IMR-90 (cell line): Measurements from ENCODE around the gene SEMA5A. TPM values are rescaled to one million over a fixed set of nuclear protein-coding genes. Genes with fewer than 3 reads are reported as not detected.

ENCODE experiments used
- ATAC-seq: fragments of 200-7000 bp; cut with Tn5 transposase; 2 replicates; pipeline ENCODE4 v1.9.1; 2020; ENCODE audit warnings: low read depth, mild to moderate bottlenecking, moderate library complexity
- BruUV-seq: library from RNA; stranded (reverse); fragments of 400-500 nt; replicated peaks from 2 replicates; lab custom pipeline; 2021; lab: Mats Ljungman, UMichigan
- CTCF ChIA-PET: fragments of 300-600 bp; formaldehyde crosslinking; extraction: SDS; loops from one replicate; lab custom pipeline; 2021; ENCODE audit warnings: antibody characterized with exemption; lab: Yijun Ruan, JAX
- POLR2A ChIA-PET: fragments of 300-600 bp; sonication (Branson Sonifier 250); formaldehyde crosslinking; loops from one replicate; lab custom pipeline; 2022; ENCODE audit warnings: antibody characterized with exemption; ENCODE audit not compliant: unreplicated experiment; lab: Charles Lee
- DNase-seq: peaks from one replicate; pipeline ENCODE4 v3.0.0; 2013
- H2AFZ ChIP-seq: replicated peaks from 2 replicates; pipeline ENCODE3; 2013; ENCODE audit warnings: low read length, mild to moderate bottlenecking; ENCODE audit not compliant: poor library complexity
- H2AK5ac ChIP-seq: 2 replicates; pipeline ENCODE4 v1.6.1; 2013; ENCODE audit warnings: low read depth, low read length, inconsistent platforms
- H2AK9ac ChIP-seq: replicated peaks from 2 replicates; pipeline ENCODE3; 2013; ENCODE audit warnings: mild to moderate bottlenecking, low read depth, low read length, moderate library complexity; ENCODE audit not compliant: poor library complexity
- H2BK120ac ChIP-seq: 2 replicates; pipeline ENCODE4 v1.6.1; 2013; ENCODE audit warnings: low read depth, low read length, inconsistent platforms
- H2BK15ac ChIP-seq: 3 replicates; pipeline ENCODE4 v1.6.1; 2013; ENCODE audit warnings: low read depth, low read length, inconsistent platforms
- H2BK20ac ChIP-seq: 2 replicates; pipeline ENCODE4 v1.6.1; 2013; ENCODE audit warnings: low read depth, mild to moderate bottlenecking, inconsistent platforms, low read length, moderate library complexity
- H2BK5ac ChIP-seq: 2 replicates; pipeline ENCODE4 v1.6.1; 2013; ENCODE audit warnings: mild to moderate bottlenecking, low read depth, low read length, inconsistent platforms; ENCODE audit not compliant: poor library complexity, severe bottlenecking
- H3K14ac ChIP-seq: replicated peaks from 2 replicates; pipeline ENCODE4 v1.6.1; 2013; ENCODE audit warnings: low read depth, low read length, inconsistent platforms
- H3K18ac ChIP-seq: 2 replicates; pipeline ENCODE4 v1.6.1; 2013; ENCODE audit warnings: low read depth, low read length, control low read depth
- H3K23ac ChIP-seq: 2 replicates; pipeline ENCODE4 v1.6.1; 2013; ENCODE audit warnings: low read depth, low read length, inconsistent platforms
- H3K27ac ChIP-seq: 2 replicates; pipeline ENCODE4 v1.5.1; 2013; ENCODE audit warnings: mild to moderate bottlenecking, control low read depth, low read length; ENCODE audit not compliant: insufficient read depth
- H3K27me3 ChIP-seq: 2 replicates; pipeline ENCODE4 v1.6.1; 2013; ENCODE audit warnings: low read length; ENCODE audit not compliant: control insufficient read depth, insufficient read depth
- H3K36me3 ChIP-seq: 2 replicates; pipeline ENCODE4 v1.6.1; 2013; ENCODE audit warnings: low read length, mixed read lengths; ENCODE audit not compliant: control insufficient read depth, insufficient read depth
- H3K4ac ChIP-seq: 2 replicates; pipeline ENCODE4 v1.6.1; 2013; ENCODE audit warnings: low read depth, low read length, inconsistent platforms
- H3K4me1 ChIP-seq: 2 replicates; pipeline ENCODE4 v1.6.1; 2013; ENCODE audit warnings: low read length, mixed read lengths; ENCODE audit not compliant: control insufficient read depth, insufficient read depth
- H3K4me2 ChIP-seq: 2 replicates; pipeline ENCODE4 v1.6.1; 2013; ENCODE audit warnings: low read depth, mild to moderate bottlenecking, control low read depth, low read length, moderate library complexity
- H3K4me3 ChIP-seq: 2 replicates; pipeline ENCODE4 v1.5.1; 2013; ENCODE audit warnings: low read depth, mild to moderate bottlenecking, control low read depth, low read length, moderate library complexity; ENCODE audit not compliant: insufficient read depth
- H3K56ac ChIP-seq: 2 replicates; pipeline ENCODE4 v1.6.1; 2013; ENCODE audit warnings: low read length, inconsistent platforms; ENCODE audit not compliant: insufficient read depth; ENCODE audit errors: extremely low read depth
- H3K79me1 ChIP-seq, 2 experiments: 2 replicates each; pipeline ENCODE4 v1.6.1; 2013; ENCODE audit warnings: low read length in 2 of 2, inconsistent platforms in 1 of 2, low read depth in 1 of 2
- H3K9ac ChIP-seq: 2 replicates; pipeline ENCODE4 v1.6.1; 2013; ENCODE audit warnings: low read depth, low read length, control low read depth
- H3K9me1 ChIP-seq: 2 replicates; pipeline ENCODE4 v1.6.1; 2013; ENCODE audit warnings: low read length, inconsistent platforms; ENCODE audit not compliant: insufficient read depth
- H3K9me3 ChIP-seq: 2 replicates; pipeline ENCODE4 v1.6.1; 2013; ENCODE audit warnings: low read length; ENCODE audit not compliant: control insufficient read depth, insufficient read depth
- H4K20me1 ChIP-seq: 2 replicates; pipeline ENCODE4 v1.6.1; 2013; ENCODE audit warnings: low read length, inconsistent platforms; ENCODE audit not compliant: insufficient read depth
- H4K5ac ChIP-seq: 2 replicates; pipeline ENCODE4 v1.6.1; 2013; ENCODE audit warnings: mild to moderate bottlenecking, low read depth, low read length, control low read depth
- H4K8ac ChIP-seq, 2 experiments: 2 replicates each; pipeline ENCODE4 v1.6.1; 2013; ENCODE audit warnings: low read depth in 2 of 2, low read length in 2 of 2, control low read depth in 1 of 2, inconsistent platforms in 1 of 2
- H4K91ac ChIP-seq: 2 replicates; pipeline ENCODE4 v1.6.1; 2013; ENCODE audit warnings: low read depth, low read length, inconsistent platforms; ENCODE audit not compliant: insufficient read depth
- BHLHE40 ChIP-seq: fragments of 150-350 bp; IDR thresholded peaks from 2 replicates; pipeline ENCODE4 v1.6.1; 2016; ENCODE audit warnings: mild to moderate bottlenecking, low read depth, low read length
- CEBPB ChIP-seq: IDR thresholded peaks from 2 replicates; pipeline ENCODE4 v1.6.1; 2012; ENCODE audit warnings: low read depth, low read length, improper control_type of control experiment
- CHD1 ChIP-seq: IDR thresholded peaks from 2 replicates; pipeline ENCODE4 v1.6.1; 2012; ENCODE audit warnings: low read depth, low read length, improper control_type of control experiment
- FOS ChIP-seq: fragments of 150-350 bp; IDR thresholded peaks from 2 replicates; pipeline ENCODE4 v1.6.1; 2016; ENCODE audit warnings: low read depth, low read length
- MAFK ChIP-seq: IDR thresholded peaks from 2 replicates; pipeline ENCODE4 v1.6.1; 2012; ENCODE audit warnings: low read depth, low read length, improper control_type of control experiment
- MAZ ChIP-seq: IDR thresholded peaks from 2 replicates; pipeline ENCODE4 v1.6.1; 2012; ENCODE audit warnings: low read depth, mild to moderate bottlenecking, low read length, improper control_type of control experiment, moderate library complexity, borderline replicate concordance
- MXI1 ChIP-seq: IDR thresholded peaks from 2 replicates; pipeline ENCODE4 v1.6.1; 2012; ENCODE audit warnings: low read depth, mild to moderate bottlenecking, low read length, moderate library complexity, borderline replicate concordance
- NFE2L2 ChIP-seq: fragments of 150-350 bp; IDR thresholded peaks from 2 replicates; pipeline ENCODE4 v1.6.1; 2016; ENCODE audit warnings: low read depth, mild to moderate bottlenecking, low read length
- POLR2A ChIP-seq: IDR thresholded peaks from 2 replicates; pipeline ENCODE4 v1.6.1; 2012; ENCODE audit warnings: mild to moderate bottlenecking, low read depth, low read length
- RAD21 ChIP-seq: IDR thresholded peaks from 2 replicates; pipeline ENCODE4 v1.6.1; 2012; ENCODE audit warnings: low read length, improper control_type of control experiment
- RCOR1 ChIP-seq: IDR thresholded peaks from 2 replicates; pipeline ENCODE4 v1.6.1; 2012; ENCODE audit warnings: mild to moderate bottlenecking, low read length, improper control_type of control experiment; ENCODE audit not compliant: insufficient replicate concordance
- RFX5 ChIP-seq: IDR thresholded peaks from 2 replicates; pipeline ENCODE4 v1.8.0; 2012; ENCODE audit warnings: low read depth, mild to moderate bottlenecking, low read length, moderate library complexity
- SMC3 ChIP-seq: fragments of 150-350 bp; IDR thresholded peaks from 2 replicates; pipeline ENCODE4 v1.6.1; 2016; ENCODE audit warnings: low read depth, mild to moderate bottlenecking, antibody characterized with exemption, low read length, moderate library complexity
- WGBS, 2 experiments: methylation state at CpG; one replicate each; pipeline versions ENCODE4 v1.1.5 to v1.1.7; 2013; ENCODE audit warnings: missing lambda C conversion rate in 2 of 2; ENCODE audit not compliant: insufficient read length in 1 of 2; ENCODE audit errors: extremely low coverage in 2 of 2; 5-methylcytosine and 5-hydroxymethylcytosine counted together
- dilution Hi-C: fragments of 300-500 bp; cut with HindIII; formaldehyde crosslinking; loops from one replicate; pipeline ENCODE4 v1.14.3; 2018; ENCODE audit warnings: low sequenced_read_pairs; ENCODE audit not compliant: unreplicated experiment
- in situ Hi-C: fragments of 300-500 bp; cut with MboI; formaldehyde crosslinking; loops from 3 replicates; pipeline ENCODE4 v1.14.3; 2019; ENCODE audit warnings: low sequenced_read_pairs, inconsistent platforms, mixed read lengths
- intact Hi-C: fragments of 100-400 bp; cut with micrococcal nuclease; formaldehyde crosslinking; loops from 2 replicates; pipeline ENCODE4 v1.10.0; 2022
- polyA plus RNA-seq, 3 experiments: library from polyadenylated mRNA; depleted of rRNA; stranded (reverse); fragments of >200 nt; gene quantifications; 2 replicates each; pipeline ENCODE4 v1.2.3, GENCODE V29; 2012; ENCODE audit warnings: low replicate concordance in 1 of 3
- total RNA-seq: library from RNA; depleted of rRNA; stranded (reverse); fragments of >200 nt; gene quantifications from 2 replicates; pipeline ENCODE4 v1.2.3, GENCODE V29; 2012
- TF ChIP-seq, protein P1 (sequence below): fragments of 150-350 bp; IDR thresholded peaks from 2 replicates; pipeline ENCODE4 v1.6.1; 2016; ENCODE audit warnings: low read depth, mild to moderate bottlenecking, low read length, moderate library complexity, borderline replicate concordance
- TF ChIP-seq, protein P2 (sequence below): conservative IDR thresholded peaks from 2 replicates; pipeline ENCODE4 v1.5.1; 2012; ENCODE audit warnings: mild to moderate bottlenecking, low read depth, low read length, improper control_type of control experiment
- TF ChIP-seq, protein P3 (sequence below): fragments of 150-350 bp; IDR thresholded peaks from 2 replicates; pipeline ENCODE4 v1.6.1; 2017; ENCODE audit warnings: mild to moderate bottlenecking, antibody characterized with exemption, low read length, low read depth

The SEMA5A gene
- total and polyA plus RNA-seq, 2 of the 4 experiments (the other 2 are of a cell fraction) = 8.2 to 9.9 TPM

DNA sequence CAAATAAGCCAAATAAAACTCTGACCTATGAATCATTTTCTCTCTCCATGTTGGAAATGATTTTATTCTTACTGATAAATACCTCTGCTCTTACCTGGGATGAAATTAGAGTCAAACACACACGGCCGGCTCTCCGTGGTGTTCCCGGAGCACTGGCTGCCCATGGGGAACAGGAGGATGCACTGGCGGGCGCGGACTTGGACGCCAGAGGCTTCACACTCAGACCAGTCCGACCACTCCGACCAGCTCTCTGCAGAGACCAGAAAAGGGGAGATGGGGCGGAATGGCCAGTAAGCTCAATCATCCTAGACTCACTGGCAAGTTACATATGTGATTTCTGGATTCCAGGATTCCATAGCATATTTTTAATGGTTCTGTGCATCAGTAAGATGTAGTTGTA is 494.1 kb downstream of the SEMA5A start:
- Histone ChIP-seq H3K56ac (no peak overlapping the region), H3K4ac (no peak overlapping the region), H3K27me3 (no peaks in the 10 kb centered on the region), H3K23ac (no peak overlapping the region), H4K91ac (no peak overlapping the region), H3K27ac (no peak overlapping the region), H3K4me1 (peaks cover 11% of the 10 kb centered on the region), H4K8ac (no peak overlapping the region), H2BK15ac (no peak overlapping the region), H4K5ac (no peak overlapping the region), H3K36me3 (peaks cover 11% of the 10 kb centered on the region), H2AFZ (no peak overlapping the region), H2BK20ac (no peak overlapping the region), H4K20me1 (no peaks in the 10 kb centered on the region), H3K14ac (no peak overlapping the region), H3K4me2 (no peak overlapping the region), H2BK120ac (no peak overlapping the region), H2AK5ac (no peak overlapping the region), H3K79me1 (peaks cover 2 to 23% of the 10 kb centered on the region in 2 experiments; a peak in 3 of 4 replicates), H3K9me1 (peaks cover 24% of the 10 kb centered on the region), H3K9me3 (no peaks in the 10 kb centered on the region), H3K18ac (no peak overlapping the region), H3K4me3 (no peak overlapping the region), H2AK9ac (no peak overlapping the region), H2BK5ac (no peak overlapping the region), H3K9ac (no peak overlapping the region)
- DNase-seq = no peak
- no peak for ATAC-seq
- intact Hi-C loops = loop anchor here (1.0 kb wide), 1 partner anchor 202 kb away; no protein-coding TSS in a partner anchor
- in situ Hi-C loops = loop anchor here (25.0 kb wide), 1 partner anchor 1164 kb away; no protein-coding TSS in a partner anchor
- ChIA-PET CTCF (no interaction called here), POLR2A (no interaction called here)
- dilution Hi-C loops = no loop called here
- TF ChIP-seq RAD21 (no peak), SMC3 (no peak), FOS (no peak), RCOR1 (no peak), CHD1 (no peak), BHLHE40 (no peak), RFX5 (no peak), NFE2L2 (no peak), POLR2A (no peak), CEBPB (no peak), MAZ (no peak), MXI1 (no peak), MAFK (no peak)
- TF ChIP-seq, protein P1, sequence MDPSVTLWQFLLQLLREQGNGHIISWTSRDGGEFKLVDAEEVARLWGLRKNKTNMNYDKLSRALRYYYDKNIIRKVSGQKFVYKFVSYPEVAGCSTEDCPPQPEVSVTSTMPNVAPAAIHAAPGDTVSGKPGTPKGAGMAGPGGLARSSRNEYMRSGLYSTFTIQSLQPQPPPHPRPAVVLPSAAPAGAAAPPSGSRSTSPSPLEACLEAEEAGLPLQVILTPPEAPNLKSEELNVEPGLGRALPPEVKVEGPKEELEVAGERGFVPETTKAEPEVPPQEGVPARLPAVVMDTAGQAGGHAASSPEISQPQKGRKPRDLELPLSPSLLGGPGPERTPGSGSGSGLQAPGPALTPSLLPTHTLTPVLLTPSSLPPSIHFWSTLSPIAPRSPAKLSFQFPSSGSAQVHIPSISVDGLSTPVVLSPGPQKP = no peak
- TF ChIP-seq, protein P2, sequence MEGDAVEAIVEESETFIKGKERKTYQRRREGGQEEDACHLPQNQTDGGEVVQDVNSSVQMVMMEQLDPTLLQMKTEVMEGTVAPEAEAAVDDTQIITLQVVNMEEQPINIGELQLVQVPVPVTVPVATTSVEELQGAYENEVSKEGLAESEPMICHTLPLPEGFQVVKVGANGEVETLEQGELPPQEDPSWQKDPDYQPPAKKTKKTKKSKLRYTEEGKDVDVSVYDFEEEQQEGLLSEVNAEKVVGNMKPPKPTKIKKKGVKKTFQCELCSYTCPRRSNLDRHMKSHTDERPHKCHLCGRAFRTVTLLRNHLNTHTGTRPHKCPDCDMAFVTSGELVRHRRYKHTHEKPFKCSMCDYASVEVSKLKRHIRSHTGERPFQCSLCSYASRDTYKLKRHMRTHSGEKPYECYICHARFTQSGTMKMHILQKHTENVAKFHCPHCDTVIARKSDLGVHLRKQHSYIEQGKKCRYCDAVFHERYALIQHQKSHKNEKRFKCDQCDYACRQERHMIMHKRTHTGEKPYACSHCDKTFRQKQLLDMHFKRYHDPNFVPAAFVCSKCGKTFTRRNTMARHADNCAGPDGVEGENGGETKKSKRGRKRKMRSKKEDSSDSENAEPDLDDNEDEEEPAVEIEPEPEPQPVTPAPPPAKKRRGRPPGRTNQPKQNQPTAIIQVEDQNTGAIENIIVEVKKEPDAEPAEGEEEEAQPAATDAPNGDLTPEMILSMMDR = no peak
- TF ChIP-seq, protein P3, sequence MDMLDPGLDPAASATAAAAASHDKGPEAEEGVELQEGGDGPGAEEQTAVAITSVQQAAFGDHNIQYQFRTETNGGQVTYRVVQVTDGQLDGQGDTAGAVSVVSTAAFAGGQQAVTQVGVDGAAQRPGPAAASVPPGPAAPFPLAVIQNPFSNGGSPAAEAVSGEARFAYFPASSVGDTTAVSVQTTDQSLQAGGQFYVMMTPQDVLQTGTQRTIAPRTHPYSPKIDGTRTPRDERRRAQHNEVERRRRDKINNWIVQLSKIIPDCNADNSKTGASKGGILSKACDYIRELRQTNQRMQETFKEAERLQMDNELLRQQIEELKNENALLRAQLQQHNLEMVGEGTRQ = no peak
- WGBS, 2 experiments = 100% methylated on average over 3 of the region's 11 CpGs; no CpG with 5 or more reads in 1 of the 2 experiments
- no TSS peak for BruUV-seq
